GM21529 (cell line): ENCODE measurements around the gene SCAANT1.

Experiments used
- ATAC-seq: cut with Tn5 transposase; IDR thresholded peaks from one replicate; pipeline ENCODE4 v1.9.1; 2021; ENCODE audit not compliant: unreplicated experiment

Gene SCAANT1

GRCh38 chr3:63864008-63864964 lies 47.9 kb downstream of the SCAANT1 start:
- peak; percentile 46 for ATAC-seq

- peak; percentile 71 for ATAC-seq
Observed at GRCh38 chr3:63863150-63864007, 48.8 kb downstream of the SCAANT1 start, which contains the start of the genes ATXN7 and THOC7. Gene ATXN7 (plus strand): TSS chr3:63863867. CDS start chr3:63912599, 48,732 bp downstream. Gene THOC7 (minus strand): TSS chr3:63863805. CDS start chr3:63863790, 15 bp downstream.

- peak; percentile 5 for ATAC-seq
Observed at GRCh38 chr3:63862804-63863149, 49.4 kb downstream of the SCAANT1 start.
